Skeletal muscle satellite cell (primary cell): ENCODE measurements around the gene CALML3.
A peak's percentile ranks its signal among the peaks of the same experiment; 100 is the strongest.

Source experiments
- H3K27me3 ChIP-seq: 2 replicates; pipeline ENCODE4 v1.7.0; 2013; ENCODE audit warnings: low read length; ENCODE audit not compliant: control insufficient read depth, insufficient read depth
- H3K36me3 ChIP-seq: 2 replicates; pipeline ENCODE4 v1.7.0; 2013; ENCODE audit warnings: mild to moderate bottlenecking, control low read depth, low read length; ENCODE audit not compliant: insufficient read depth
- H3K4me1 ChIP-seq: 2 replicates; pipeline ENCODE4 v1.7.0; 2013; ENCODE audit warnings: low read length; ENCODE audit not compliant: control insufficient read depth, insufficient read depth
- H3K4me2 ChIP-seq: 2 replicates; pipeline ENCODE4 v1.7.0; 2013; ENCODE audit warnings: mild to moderate bottlenecking, low read length
- H3K4me3 ChIP-seq: 2 replicates; pipeline ENCODE4 v1.7.0; 2013; ENCODE audit warnings: low read length
- H3K9ac ChIP-seq: 2 replicates; pipeline ENCODE4 v1.7.0; 2013; ENCODE audit warnings: mild to moderate bottlenecking, low read depth, low read length, moderate library complexity
- H3K9me3 ChIP-seq: replicated peaks from 2 replicates; pipeline ENCODE4 v1.7.0; 2013; ENCODE audit warnings: mild to moderate bottlenecking, control low read depth, low read length

Gene CALML3

GRCh38 chr10:5540080-5540479 is 15.3 kb downstream of the CALML3 start:
- Histone ChIP-seq H3K36me3 (no peaks in the 10 kb centered on the region), H3K4me2 (no peak overlapping the region), H3K4me3 (no peak overlapping the region), H3K9me3 (no peaks in the 10 kb centered on the region), H3K4me1 (peaks cover 5% of the 10 kb centered on the region), H3K9ac (no peak overlapping the region), H3K27me3 (no peaks in the 10 kb centered on the region)

- Histone ChIP-seq H3K4me3 (no peak overlapping the region), H3K27me3 (no peaks in the 10 kb centered on the region), H3K4me2 (no peak overlapping the region), H3K36me3 (no peaks in the 10 kb centered on the region), H3K9ac (no peak overlapping the region), H3K4me1 (peaks cover 5% of the 10 kb centered on the region), H3K9me3 (no peaks in the 10 kb centered on the region)
Measured at GRCh38 chr10:5540891-5541290, 16.1 kb downstream of the CALML3 start.

GRCh38 chr10:5542100-5542499 is 17.3 kb downstream of the CALML3 start:
- no peaks in the 10 kb centered on the region for H3K9me3 ChIP-seq
- no peak overlapping the region for H3K4me2 ChIP-seq
- H3K9ac ChIP-seq: no peak overlapping the region
- peaks cover 17% of the 10 kb centered on the region for H3K4me1 ChIP-seq
- no peaks in the 10 kb centered on the region for H3K36me3 ChIP-seq
- H3K4me3 ChIP-seq: no peak overlapping the region
- no peaks in the 10 kb centered on the region for H3K27me3 ChIP-seq

- H3K27me3 ChIP-seq: no peaks in the 10 kb centered on the region
- H3K4me3 ChIP-seq: no peak overlapping the region
- H3K9ac ChIP-seq: no peak overlapping the region
- H3K4me1 ChIP-seq: peaks cover 32% of the 10 kb centered on the region
- H3K9me3 ChIP-seq: no peaks in the 10 kb centered on the region
- H3K36me3 ChIP-seq: no peaks in the 10 kb centered on the region
- no peak overlapping the region for H3K4me2 ChIP-seq
Measured at GRCh38 chr10:5543623-5544022, 18.9 kb downstream of the CALML3 start.

- Histone ChIP-seq H3K4me1 (peaks cover 39% of the 10 kb centered on the region), H3K4me3 (no peak overlapping the region)
Measured at GRCh38 chr10:5544216-5544805, 19.6 kb downstream of the CALML3 start.

GRCh38 chr10:5545011-5545410 is 20.2 kb downstream of the CALML3 start:
- Histone ChIP-seq H3K9me3 (no peaks in the 10 kb centered on the region), H3K27me3 (no peaks in the 10 kb centered on the region), H3K9ac (no peak overlapping the region), H3K4me2 (no peak overlapping the region), H3K4me3 (no peak overlapping the region), H3K4me1 (peaks cover 43% of the 10 kb centered on the region), H3K36me3 (no peaks in the 10 kb centered on the region)

More at GRCh38 chr10:5544216-5544805, 19.6 kb downstream of the CALML3 start:
- Histone ChIP-seq H3K27me3 (no peaks in the 10 kb centered on the region), H3K36me3 (no peaks in the 10 kb centered on the region), H3K9ac (no peak overlapping the region), H3K9me3 (no peaks in the 10 kb centered on the region), H3K4me2 (no peak overlapping the region)

- Histone ChIP-seq H3K27me3 (no peaks in the 10 kb centered on the region), H3K4me1 (peaks cover 43% of the 10 kb centered on the region), H3K36me3 (no peaks in the 10 kb centered on the region), H3K4me2 (peak overlapping the region; percentile 22), H3K4me3 (no peak overlapping the region), H3K9me3 (no peaks in the 10 kb centered on the region), H3K9ac (no peak overlapping the region)
Measured at GRCh38 chr10:5545426-5545777, 20.6 kb downstream of the CALML3 start.

- Histone ChIP-seq H3K4me3 (no peak overlapping the region), H3K36me3 (no peaks in the 10 kb centered on the region), H3K9me3 (no peaks in the 10 kb centered on the region), H3K4me2 (peak overlapping the region; percentile 22), H3K4me1 (peaks cover 43% of the 10 kb centered on the region), H3K9ac (no peak overlapping the region), H3K27me3 (no peaks in the 10 kb centered on the region)
Measured at GRCh38 chr10:5545778-5546710, 21.3 kb downstream of the CALML3 start.

GRCh38 chr10:5546891-5547680 is 22.3 kb downstream of the CALML3 start:
- Histone ChIP-seq H3K27me3 (no peaks in the 10 kb centered on the region), H3K9ac (peak overlapping the region; percentile 69), H3K4me2 (peak overlapping the region; percentile 72), H3K4me1 (peaks cover 54% of the 10 kb centered on the region), H3K4me3 (peak overlapping the region; percentile 25), H3K36me3 (no peaks in the 10 kb centered on the region), H3K9me3 (no peaks in the 10 kb centered on the region)

- Histone ChIP-seq H3K27me3 (no peaks in the 10 kb centered on the region), H3K36me3 (no peaks in the 10 kb centered on the region), H3K9me3 (no peaks in the 10 kb centered on the region), H3K4me1 (peaks cover 54% of the 10 kb centered on the region), H3K4me3 (peak overlapping the region; percentile 25), H3K4me2 (peak overlapping the region; percentile 72), H3K9ac (peak overlapping the region; percentile 69)
Measured at GRCh38 chr10:5547681-5547930, 22.8 kb downstream of the CALML3 start.

GRCh38 chr10:5547931-5548660 is 23.3 kb downstream of the CALML3 start:
- Histone ChIP-seq H3K4me1 (peaks cover 54% of the 10 kb centered on the region), H3K9ac (peak overlapping the region; percentile 69), H3K27me3 (no peaks in the 10 kb centered on the region), H3K36me3 (no peaks in the 10 kb centered on the region), H3K4me2 (peak overlapping the region; percentile 72), H3K4me3 (peak overlapping the region; percentile 25), H3K9me3 (no peaks in the 10 kb centered on the region)
